ENCODE results near the gene RBSN. TPM values are rescaled to one million over a fixed set of nuclear protein-coding genes. Genes with fewer than 3 reads are reported as not detected.

RBSN gene
- total and polyA plus RNA-seq, 2 of the 4 experiments (the other 2 are of a cell fraction) = 8.7 to 33.7 TPM

DNA sequence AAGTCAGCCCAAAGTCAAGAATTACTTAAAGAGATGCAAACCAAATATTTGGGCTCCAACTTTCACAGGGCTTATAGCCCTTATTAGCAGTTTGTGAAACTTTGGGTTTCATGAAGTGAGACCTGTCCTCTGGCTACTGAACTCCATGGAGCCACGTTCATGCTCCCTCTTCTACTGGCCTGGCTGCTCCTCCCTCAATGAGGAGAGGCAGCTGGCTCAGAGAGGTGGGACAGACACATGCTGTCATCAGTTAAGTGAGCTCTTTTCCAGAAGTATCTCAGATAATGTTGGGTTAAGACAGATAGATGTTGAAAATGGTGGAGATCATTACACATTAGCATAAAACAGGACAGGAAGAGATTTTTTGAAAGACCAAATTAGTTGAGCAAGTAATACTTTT lies 53.3 kb downstream of the RBSN start:
- Histone ChIP-seq H3K4me3 (ENCODE audit: insufficient read depth, low read depth, low read length) (no peak overlapping the region), H2BK5ac (ENCODE audit: low read depth, low read length, poor library complexity, severe bottlenecking) (no peak overlapping the region), H4K91ac (ENCODE audit: insufficient read depth, low read depth, low read length) (no peak overlapping the region), H3K23ac (ENCODE audit: low read depth, low read length) (no peak overlapping the region), H3K9me1 (ENCODE audit: insufficient read depth, low read length) (no peaks in the 10 kb centered on the region; the same call in 1 of the 2 replicates), H3K18ac (ENCODE audit: low read depth, low read length) (no peak overlapping the region), H3K56ac (ENCODE audit: extremely low read depth, insufficient read depth, low read length) (no peak overlapping the region), H4K20me1 (ENCODE audit: insufficient read depth, low read length) (no peaks in the 10 kb centered on the region; the same call in 1 of the 2 replicates), H3K14ac (replicated peaks; ENCODE audit: low read depth, low read length) (no peak overlapping the region), H2AK9ac (replicated peaks; ENCODE audit: low read depth, low read length, poor library complexity) (no peak overlapping the region), H3K9ac (ENCODE audit: low read depth, low read length) (no peak overlapping the region), H3K79me1 (ENCODE audit: low read depth in 1 of 2, low read length in 2 of 2) (peaks cover 14 to 16% of the 10 kb centered on the region in 2 experiments), H3K4me2 (ENCODE audit: low read depth, low read length) (no peak overlapping the region), H2BK15ac (ENCODE audit: low read depth, low read length) (no peak overlapping the region), H4K5ac (ENCODE audit: low read depth, low read length) (no peak overlapping the region), H3K27me3 (ENCODE audit: control insufficient read depth, insufficient read depth, low read length) (no peaks in the 10 kb centered on the region), H3K9me3 (ENCODE audit: control insufficient read depth, insufficient read depth, low read length) (no peaks in the 10 kb centered on the region), H3K4ac (ENCODE audit: low read depth, low read length) (no peak overlapping the region), H2AFZ (replicated peaks; ENCODE audit: low read length, poor library complexity) (no peak overlapping the region), H3K27ac (ENCODE audit: insufficient read depth, low read length) (no peak overlapping the region), H3K36me3 (ENCODE audit: control insufficient read depth, insufficient read depth, low read length) (peaks cover 60% of the 10 kb centered on the region), H2BK20ac (ENCODE audit: low read depth, low read length) (no peak overlapping the region), H4K8ac (ENCODE audit: low read depth in 2 of 2, low read length in 2 of 2) (no peak overlapping the region), H3K4me1 (ENCODE audit: control insufficient read depth, insufficient read depth, low read length) (peaks cover 4% of the 10 kb centered on the region), H2AK5ac (ENCODE audit: low read depth, low read length) (no peak overlapping the region), H2BK120ac (ENCODE audit: low read depth, low read length) (no peak overlapping the region)
- in situ Hi-C loops (cut with MboI; ENCODE audit: low sequenced_read_pairs) (loop anchor here (25.0 kb wide), 1 partner anchor 383 kb away; the partner anchor contains the start of gene CCDC174), dilution Hi-C loops (cut with HindIII; ENCODE audit: low sequenced_read_pairs, unreplicated experiment) (no loop called here), intact Hi-C loops (cut with micrococcal nuclease) (no loop called here)
- TF ChIP-seq RFX5 (IDR thresholded peaks at IDR 0.05; ENCODE audit: low read depth, low read length) = no peak
- DNase-seq (no peak), ATAC-seq (ENCODE audit: low read depth) (no peak)
- no CpG with 5 or more reads among the region's 1 CpG for whole genome bisulfite sequencing, 2 experiments (ENCODE audit: extremely low coverage in 2 of 2, insufficient read length in 1 of 2)
- no TSS peak for BruUV-seq (replicated peaks)
- CTCF ChIA-PET = interaction anchor here (0.7 kb wide), 1 partner anchor 712 kb away, joined by 4 read pairs; no protein-coding TSS in a partner anchor
- POLR2A ChIA-PET (ENCODE audit: unreplicated experiment) = no interaction called here

All from IMR-90 (cell line).